IPS-11a (cell line): ENCODE results near the gene DIP2C.
"Not testable (repeated sequence)": the region's sequence is repeated elsewhere in the genome, so short reads cannot be mapped to it uniquely, and the experiment has no call there.

Source experiments
- H3K4me3 ChIP-seq: one replicate; pipeline ENCODE4 v1.5.1; 2013; ENCODE audit warnings: low read depth, low read length, control low read depth

Gene DIP2C

GRCh38 chr10:644076-644942 lies 45.2 kb downstream of the DIP2C start:
- H3K4me3 ChIP-seq, result no peak overlapping the region

- H3K4me3 ChIP-seq, result no peak overlapping the region
Measured at GRCh38 chr10:642186-642890, 47.1 kb downstream of the DIP2C start.

DNA sequence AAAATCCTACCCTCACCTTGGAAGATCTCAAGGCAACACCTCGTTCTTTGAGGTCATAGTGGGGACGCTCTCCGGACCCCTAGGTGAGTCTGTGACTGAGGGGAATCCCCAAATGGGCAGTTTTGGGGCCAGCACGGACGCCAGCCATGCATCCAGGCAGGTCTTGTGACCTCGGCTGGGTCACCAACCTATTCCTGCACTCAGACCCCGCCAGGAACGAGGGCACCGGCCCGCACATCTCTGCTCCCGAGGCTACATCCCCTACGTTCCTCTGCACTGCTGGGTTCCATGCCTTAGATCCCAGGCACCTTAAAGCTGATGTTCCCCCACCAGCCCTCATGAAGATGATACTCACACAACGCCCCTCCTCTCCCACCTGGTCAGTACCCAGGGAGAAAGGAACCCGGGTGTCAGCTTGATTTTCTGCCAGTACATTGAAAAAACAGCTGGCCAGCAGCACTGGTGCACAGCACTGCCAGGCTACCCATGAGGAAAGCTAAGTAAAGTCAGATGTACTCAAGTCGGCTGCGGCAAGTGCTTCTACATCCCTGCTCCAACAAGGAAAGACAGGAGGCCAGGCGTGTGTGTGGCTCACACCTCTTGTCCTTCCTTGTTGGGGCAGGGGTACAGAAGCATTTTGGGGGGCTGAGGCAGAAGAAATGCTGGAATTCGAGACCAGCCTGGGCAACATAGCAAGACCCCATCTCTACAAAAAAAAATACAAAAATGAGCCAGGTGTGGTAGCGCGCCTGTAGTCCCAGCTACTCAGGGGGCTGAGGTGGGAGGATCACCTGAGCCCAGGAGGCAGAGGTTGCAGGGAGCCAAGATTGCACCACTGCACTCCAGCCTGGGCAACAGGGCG lies 48.1 kb downstream of the DIP2C start:
- H3K4me3 ChIP-seq, result no peak overlapping the region

- H3K4me3 ChIP-seq, result no peak overlapping the region
Measured at GRCh38 chr10:640673-641045, 48.8 kb downstream of the DIP2C start.

DNA sequence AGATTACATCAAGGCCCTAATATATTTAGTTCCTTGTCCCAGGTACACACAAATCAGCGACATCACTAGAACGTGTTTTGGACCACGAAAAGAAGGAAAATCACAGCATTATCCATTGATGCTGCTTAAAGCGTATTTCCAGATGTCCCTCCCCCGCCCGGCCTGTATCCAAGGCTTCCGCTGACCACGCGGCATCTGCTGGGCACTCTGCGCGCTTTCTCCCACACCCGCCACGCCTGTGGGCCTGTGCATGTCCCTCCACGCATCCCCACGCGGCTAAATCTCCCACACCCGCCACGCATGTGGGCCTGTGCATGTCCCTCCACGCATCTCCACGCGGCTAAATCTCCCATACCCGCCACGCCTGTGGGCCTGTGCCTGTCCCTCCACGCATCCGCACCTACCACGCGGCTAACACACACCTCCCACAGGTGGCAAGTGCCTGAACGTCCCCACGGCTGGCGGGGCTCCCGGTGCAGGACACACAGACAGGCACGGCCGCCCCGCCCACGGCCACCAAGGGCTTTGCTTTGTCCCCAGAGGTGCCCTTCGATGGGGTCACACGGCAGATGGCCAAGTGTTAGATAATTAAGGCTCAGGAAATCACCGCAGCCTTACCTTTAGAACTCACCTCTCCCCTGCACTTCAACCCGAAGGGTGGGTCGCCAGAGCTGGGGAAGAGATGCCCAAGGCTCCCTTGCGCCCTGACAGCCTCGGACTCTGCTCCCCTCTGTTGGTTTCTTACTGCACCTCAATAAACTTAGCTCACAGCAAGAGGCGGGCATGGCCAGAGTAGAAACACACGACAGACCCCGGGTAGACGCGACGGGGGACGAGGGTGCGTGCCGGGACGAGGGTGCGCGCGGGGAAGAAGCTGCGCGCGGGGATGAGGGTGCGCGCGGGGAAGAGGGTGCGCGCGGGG lies 49.5 kb downstream of the DIP2C start:
- no peak overlapping the region for H3K4me3 ChIP-seq

DNA sequence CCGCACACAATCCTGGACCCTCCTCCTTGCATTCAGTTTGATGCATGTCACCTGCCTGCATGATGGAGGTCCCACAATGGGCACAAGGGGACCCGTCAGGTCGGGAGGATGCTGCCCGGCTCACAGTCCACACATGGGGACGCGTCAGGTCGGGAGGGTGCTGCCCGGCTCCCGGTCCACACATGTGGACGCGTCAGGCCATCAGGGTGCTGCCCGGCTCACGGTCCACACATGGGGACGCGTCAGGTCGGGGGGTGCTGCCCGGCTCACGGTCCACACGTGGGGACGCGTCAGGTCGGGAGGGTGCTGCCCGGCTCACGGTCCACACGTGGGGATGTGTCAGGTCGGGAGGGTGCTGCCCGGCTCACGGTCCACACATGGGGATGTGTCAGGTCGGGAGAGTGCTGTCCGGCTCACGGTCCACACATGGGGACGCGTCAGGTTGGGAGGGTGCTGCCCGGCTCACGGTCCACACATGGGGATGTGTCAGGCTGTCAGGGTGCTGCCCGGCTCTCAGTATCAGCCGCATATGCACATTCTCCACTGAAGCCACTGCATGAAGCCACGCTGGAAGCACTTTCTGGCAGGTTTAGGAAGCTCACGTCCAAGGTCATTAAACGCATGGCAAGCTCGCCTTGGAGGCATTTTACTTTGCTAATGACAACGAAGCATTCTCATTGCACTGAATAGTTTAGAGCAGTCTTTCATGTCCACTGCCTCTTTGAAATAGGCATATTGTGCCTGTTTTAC lies 50.3 kb downstream of the DIP2C start:
- no peak overlapping the region for H3K4me3 ChIP-seq

- no peak overlapping the region for H3K4me3 ChIP-seq
Measured at GRCh38 chr10:637771-638195, 51.7 kb downstream of the DIP2C start.

DNA sequence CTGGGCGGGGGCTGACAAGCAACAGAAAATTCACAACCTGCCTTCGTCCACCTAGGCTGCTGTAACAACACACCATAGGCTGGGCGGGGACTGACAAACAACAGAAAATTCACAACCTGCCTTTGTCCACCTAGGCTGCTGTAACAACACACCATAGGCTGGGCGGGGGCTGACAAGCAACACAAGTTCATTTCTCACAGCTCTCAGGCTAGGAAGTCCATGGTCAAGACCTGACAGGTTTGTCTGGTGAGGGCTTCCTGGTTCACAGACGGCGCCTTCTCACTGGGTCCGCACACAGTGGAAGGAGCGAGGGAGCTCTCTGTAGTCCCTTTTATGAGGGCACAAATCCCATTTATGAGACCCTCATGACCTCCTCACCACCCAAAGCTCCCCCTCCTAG lies 52.2 kb downstream of the DIP2C start:
- H3K4me3 ChIP-seq, result no peak overlapping the region

GRCh38 chr10:636769-637168 lies 52.7 kb downstream of the DIP2C start:
- no peak overlapping the region for H3K4me3 ChIP-seq

GRCh38 chr10:636016-636730 lies 53.3 kb downstream of the DIP2C start:
- H3K4me3 ChIP-seq, result no peak overlapping the region

GRCh38 chr10:635088-635861 lies 54.2 kb downstream of the DIP2C start:
- H3K4me3 ChIP-seq, result no peak overlapping the region

DNA sequence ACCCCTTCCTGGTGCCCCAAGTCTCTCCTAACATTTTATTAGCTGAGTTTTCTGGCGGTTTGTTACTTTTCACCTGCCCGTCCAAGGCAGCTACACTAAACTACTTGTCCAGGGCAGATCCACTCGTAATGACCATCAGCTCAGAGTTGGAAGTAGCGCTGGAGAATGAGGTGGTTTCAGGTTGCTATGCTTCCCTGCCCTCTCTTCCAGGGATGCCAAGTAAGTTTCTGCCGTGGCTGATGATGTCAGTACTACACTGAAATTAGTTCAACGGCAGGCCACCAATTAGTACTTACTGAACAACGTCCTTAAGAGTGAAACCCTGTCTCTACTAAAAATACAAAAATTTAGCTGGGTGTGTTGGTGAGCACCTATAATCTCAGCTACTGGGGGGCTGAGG lies 55.2 kb downstream of the DIP2C start:
- no peak overlapping the region for H3K4me3 ChIP-seq

DNA sequence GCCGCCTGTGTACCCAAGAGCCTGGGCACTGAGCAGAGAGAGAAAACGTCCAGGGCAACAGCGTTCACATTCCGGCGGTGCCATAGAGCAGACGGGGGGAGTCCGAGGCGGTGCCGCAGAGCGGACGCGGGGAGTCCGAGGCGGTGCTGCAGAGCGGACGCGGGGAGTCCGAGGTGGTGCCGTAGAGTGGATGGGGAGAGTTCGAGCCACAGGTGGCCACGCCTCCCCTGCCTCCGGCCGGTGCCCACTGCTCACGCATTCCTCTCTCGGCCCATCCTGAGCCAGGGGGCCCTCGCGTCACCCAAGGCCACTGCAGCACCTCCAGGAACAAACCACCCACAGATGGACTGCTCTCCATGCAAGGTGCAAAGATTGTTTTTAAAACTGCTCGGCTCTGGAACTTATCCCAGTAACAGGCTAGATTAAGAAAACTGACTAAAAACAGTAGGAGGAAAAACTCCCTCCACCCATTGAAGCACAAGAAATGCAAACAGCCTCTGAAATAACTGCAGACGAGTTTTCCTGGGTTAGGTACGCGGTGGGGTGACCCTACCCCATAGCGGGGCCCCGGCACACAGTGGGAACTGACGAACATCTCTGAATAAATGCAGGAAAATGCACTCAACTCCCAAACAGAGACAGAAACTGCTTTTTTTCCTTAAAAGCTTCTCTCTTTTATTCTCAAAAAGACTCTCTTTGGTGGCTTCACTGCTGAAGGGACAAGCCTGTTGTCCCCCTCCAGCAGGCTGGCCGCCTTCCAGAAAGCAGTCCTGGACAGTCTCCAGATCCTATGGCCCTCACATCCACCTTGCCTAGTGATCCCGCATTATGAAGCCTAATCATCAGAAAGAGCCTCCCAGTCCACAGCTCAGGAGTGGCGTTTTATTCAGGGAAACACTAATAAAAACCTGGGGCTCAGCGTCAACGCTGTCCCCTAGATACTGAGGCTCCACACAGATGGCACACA lies 55.9 kb downstream of the DIP2C start:
- no peak overlapping the region for H3K4me3 ChIP-seq

DNA sequence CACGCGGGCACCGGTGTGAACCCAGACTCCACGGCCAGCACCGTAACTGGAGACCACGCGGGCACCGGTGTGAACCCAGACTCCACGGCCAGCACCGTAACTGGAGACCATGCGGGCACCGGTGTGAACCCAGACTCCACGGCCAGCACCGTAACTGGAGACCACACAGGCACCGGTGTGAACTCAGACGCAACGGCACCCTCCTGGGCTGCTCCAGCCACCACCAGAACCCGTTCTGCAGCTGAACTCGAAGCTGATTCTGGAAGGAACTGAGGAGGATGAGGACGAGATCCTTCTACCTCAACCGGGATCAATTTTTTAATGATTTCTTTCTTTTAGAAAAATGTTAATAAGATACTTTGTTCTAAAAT lies 56.7 kb downstream of the DIP2C start:
- not testable (repeated sequence) for H3K4me3 ChIP-seq

DNA sequence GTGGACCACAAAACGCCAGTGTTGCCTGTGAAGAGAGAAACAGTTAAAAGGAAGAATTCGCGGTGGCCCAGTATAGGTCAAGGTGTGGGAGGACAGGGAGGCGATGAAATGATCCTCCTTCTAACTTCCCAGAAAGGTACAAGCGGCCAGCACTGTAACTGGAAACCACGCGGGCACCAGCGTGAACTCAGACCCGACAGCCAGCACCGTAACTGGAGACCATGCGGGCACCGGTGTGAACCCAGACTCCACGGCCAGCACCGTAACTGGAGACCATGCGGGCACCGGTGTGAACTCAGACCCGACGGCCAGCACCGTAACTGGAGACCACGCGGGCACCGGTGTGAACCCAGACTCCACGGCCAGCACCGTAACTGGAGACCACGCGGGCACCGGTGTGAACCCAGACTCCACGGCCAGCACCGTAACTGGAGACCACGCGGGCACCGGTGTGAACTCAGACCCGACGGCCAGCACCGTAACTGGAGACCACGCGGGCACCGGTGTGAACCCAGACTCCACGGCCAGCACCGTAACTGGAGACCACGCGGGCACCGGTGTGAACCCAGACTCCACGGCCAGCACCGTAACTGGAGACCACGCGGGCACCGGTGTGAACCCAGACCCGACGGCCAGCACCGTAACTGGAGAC lies 57.2 kb downstream of the DIP2C start:
- H3K4me3 ChIP-seq, result not testable (repeated sequence)

- H3K4me3 ChIP-seq, result no peak overlapping the region
Measured at GRCh38 chr10:631266-631665, 58.2 kb downstream of the DIP2C start.
